ENCODE results near the gene NUP58. TPM values are rescaled to one million over a fixed set of nuclear protein-coding genes. Genes with fewer than 3 reads are reported as not detected.

The NUP58 gene
- polyA plus RNA-seq, 3 donors, result 33.9 to 56.3 (median 56.1) TPM

DNA sequence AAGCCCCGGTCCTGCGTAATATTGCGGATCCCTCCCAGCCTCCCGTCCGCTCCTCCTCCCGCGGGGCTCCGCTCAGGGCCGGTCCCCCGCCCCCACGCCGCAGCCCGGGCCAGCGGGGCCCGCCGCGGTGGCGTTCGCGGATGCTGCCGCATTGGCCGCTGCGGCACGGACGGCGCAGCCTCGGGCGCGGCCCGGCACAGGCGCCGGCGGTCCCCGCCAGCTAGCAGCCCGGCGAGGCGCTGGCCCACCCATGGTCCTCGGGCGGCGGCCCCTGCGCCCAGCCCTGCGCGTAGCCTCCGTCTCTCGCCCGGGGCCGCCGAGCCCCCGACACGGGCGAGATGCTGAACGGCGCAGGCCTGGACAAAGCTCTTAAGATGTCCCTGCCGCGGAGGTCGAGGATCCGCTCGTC is 70.5 kb downstream of the NUP58 start, which contains the start of gene ATP8A2:
ATP8A2 (plus strand) TSS at position 100 of the 409 bp plus-strand sequence; CDS start at position 339, 239 bp downstream.
- DNase-seq, result no peak

DNA sequence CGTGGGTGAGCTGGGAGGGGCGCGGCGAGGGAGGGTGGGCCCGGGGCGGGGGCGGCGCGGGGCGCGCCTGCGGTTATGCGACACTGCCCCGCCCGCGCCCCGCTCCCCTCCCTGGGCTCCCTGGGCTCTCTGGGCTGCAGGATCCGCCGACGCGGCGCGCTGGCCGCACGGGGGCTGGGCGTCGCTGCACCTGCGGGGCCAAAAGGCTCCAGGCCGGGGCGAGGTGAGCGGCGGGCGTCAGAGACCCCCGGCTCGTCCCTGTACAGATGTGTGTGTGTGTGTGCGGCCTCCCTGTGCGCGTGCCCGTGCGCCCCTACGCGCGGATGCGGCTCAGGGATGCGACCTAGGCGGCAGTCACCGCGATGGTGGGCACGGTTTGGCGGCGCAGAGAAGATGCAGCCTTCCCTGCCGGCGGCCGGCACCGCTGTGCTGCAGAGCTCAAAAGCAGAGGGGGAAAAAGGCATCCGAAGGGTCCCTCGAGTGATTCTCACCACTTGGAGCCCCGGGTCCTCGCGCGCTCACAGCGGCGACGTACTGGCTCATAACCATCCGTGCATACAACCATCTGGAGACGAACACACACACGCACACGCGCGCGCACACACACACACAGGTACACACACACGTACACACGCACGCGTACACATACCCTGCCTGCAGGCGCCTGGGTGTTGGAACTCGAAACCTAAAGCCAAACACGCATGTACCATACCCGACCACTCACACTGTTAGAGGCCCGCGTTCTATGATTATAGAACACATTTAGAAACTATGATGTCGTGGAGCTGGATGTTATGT is 71.1 kb downstream of the NUP58 start:
- DNase-seq, result no peak

DNA sequence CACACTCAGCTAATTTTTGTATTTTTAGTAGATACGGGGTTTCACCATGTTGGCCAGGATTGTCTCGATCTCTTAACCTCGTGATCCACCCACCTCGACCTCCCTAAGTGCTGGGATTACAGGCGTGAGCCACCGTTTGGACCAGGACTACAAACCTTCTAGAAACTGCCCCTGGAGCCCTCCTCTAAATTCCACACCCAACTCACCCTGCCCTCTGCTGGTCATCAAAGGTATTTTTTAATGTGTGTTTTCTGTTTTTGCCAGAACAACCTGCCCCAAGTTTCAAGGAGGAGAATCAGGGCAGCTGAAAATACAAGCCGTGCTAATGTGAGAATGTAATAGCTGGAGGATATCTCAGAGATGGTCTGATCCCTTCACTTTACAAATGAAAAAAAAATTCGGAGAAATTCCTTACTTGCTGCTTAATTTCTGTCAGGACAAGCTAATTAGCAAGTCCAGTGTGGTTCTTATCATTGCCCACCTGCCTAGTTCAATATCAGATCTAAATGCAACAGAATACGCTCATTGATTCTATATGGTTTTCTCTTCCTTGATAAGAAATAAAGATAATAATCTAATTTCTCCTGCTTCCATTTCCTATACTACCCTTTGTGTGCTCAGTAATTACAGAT is 74.4 kb downstream of the NUP58 start:
- no peak for DNase-seq

DNA sequence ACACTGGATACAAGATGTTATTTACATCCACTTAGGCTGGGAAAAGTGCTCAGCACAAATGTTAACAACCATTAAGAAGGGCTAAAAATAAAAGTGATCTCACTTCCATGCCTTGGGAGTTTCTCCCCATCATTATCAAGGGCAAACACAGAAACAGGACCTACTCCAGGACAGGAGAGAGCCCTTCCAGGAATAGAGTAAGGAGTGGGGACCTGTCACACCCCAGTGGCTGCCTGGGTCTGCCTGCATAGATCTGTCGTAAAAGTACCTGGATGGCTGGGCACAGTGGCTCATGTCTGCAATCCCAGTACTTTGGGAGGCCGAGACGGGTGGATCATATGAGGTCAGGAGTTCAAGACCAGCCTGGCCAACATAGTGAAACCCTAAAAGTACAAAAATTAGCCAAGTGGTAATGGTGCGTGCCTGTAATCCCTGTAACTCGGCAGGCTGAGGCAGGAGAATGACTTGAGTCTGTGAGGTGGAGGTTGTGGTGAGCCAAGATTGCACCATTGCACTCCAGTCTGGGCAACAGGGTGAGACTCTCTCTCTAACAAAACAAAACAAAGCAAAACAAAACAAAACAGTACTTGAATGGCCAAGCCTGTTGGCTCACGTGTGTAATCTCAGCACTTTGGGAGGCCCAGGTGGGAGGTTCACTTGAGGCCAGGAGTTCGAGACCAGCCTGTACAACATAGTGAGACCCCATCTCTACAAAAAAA is 76.0 kb downstream of the NUP58 start:
- DNase-seq, result no peak

DNA sequence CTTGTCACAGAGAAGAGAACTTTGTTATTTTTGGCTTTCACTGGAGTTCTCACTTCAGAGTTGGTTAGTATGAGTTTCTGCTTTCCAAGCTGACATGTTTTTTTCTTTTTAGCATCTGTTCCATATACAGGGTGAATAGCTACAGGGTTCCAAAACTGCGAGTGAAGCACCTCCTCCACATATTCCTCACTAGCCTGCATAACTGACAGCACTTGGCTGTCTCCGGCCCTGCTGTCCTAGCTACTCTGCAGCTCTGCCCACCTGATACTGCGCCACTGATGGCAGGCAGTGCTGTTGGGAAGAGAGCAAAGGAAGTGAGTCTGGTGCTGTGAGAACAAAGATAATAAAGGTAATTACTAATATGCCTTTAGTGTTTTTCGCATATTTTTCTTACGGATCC is 77.1 kb downstream of the NUP58 start:
- DNase-seq, result no peak

DNA sequence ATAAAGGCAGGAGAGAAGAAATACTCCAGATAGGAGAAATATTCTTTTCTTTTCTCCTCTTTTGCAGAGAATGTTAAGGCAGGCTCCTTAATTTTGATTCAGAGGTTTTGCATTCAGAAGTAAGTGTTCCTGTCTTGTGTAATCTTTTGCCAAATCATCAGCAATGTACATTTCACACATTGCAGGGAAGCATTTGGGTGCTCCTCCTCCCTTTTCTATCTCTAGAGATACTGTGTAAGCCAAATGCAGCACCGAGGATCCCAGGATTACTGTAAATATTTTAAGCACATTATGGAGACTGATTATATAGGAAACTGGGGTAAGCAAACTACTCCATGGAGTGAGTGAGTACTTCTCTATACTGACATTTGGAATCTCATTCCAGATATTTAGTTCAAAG is 77.6 kb downstream of the NUP58 start:
- no peak for DNase-seq

DNA sequence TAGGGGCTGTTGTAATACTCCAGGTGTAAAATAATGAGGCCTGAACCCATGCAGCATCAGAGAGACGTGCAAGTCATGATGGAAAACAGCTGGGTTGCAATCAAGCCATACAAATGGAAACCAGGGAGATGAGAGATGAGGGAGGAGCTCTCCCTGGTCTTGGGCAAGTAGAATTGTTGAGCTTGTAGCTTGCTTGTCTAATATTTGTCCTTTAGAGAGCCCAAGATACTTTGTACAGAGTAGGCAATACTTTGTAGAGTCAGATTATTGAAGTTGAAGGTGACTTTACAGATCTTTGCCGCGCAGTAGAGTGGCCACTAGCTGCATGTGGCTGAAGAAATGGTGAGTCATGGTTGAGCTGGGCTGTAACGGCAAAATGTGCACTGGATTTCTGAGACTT is 78.7 kb downstream of the NUP58 start:
- no peak for DNase-seq

DNA sequence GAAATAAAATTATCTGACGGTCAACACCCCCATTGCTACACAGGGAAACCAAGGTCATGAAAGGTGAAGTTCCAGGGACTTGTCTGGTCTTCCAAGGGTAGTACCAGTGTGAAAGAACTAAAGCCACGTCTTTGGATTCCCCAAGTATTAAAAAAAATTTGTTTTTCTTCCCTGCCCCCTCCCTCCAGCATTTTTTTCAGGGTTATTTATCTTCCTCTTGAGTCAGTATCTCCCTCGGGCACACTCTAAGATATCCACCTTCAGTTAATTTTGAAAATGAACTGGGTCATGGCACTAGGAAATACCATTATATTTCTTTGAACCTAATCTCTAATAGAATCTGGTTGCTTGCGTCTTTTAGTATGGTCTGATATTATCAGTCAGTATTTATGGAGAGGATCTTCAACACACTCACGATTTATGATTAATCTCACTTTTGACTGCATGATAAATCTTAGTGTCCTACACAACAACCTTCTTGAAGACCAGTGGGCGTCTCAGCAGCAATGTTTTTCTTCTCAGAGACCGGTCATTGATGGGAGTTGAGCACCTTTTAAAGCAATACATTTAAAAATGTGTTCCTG is 79.4 kb downstream of the NUP58 start:
- no peak for DNase-seq

DNA sequence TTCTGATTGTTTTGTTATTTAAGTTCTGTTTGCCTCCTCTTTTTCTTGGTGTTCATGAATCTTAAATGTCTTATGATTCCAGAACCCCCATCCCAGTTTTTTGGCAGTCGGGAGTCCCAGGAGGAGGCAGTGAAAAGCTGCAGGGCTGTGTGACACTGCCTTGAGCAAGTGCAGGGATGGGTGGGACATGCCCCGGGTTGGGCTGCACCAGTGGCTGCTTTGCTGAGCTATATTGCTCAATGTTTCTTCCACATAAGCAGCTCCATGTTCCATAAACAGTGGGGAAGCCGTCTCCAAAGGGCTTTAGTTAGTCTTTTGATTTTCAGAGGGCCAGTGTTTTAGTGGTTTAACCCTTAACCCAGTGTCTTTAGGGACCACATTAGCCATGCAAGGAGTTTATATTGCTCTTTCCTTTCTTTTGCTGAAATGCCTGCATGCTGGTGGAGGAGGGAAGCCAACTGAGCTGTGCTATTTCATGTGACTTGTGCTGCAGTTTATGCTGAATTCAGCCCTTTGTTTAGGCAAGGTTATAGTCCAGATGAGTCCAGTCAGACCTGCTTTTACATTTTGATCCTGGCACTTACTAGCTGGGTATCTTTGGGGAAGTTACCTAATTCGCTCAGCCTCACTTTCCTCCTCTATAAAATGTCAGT is 83.5 kb downstream of the NUP58 start:
- no peak for DNase-seq

DNA sequence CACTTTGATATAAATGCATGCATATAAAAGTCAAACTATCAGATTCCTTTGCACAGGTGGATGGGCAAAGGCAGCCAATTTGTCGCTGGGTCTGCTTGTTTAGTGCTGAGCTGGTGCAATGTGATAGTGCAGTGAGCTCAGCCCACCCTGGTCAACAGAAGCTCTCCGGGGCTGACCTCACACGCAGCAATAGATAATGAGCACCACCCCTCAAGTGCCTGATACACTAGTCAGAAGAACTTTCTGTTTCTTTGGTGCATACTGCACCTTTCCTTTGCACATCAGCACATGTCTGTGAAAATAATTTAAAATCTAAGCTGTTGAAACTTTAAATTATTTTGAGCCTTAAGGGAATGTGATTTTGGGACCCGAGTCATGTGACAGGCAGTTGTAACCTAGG is 90.5 kb downstream of the NUP58 start:
- no peak for DNase-seq

Other genes starting within 250 kb of the NUP58 start
- gene PABPC3, start 205.5 kb upstream of the NUP58 start, polyA plus RNA-seq (ENCODE audit: insufficient read length in 3 of 3), result 1 to 10 TPM in 1 of 3 donors, under 1 TPM in 2; 0.73 to 1.1 (median 0.83) TPM
- under 1 TPM; 0.31 to 0.43 (median 0.40) TPM for gene AMER2, start 129.3 kb upstream of the NUP58 start, polyA plus RNA-seq (ENCODE audit: insufficient read length in 3 of 3)
- gene MTMR6, start 14.1 kb upstream of the NUP58 start, polyA plus RNA-seq (ENCODE audit: insufficient read length in 3 of 3), result 10 to 100 TPM; 15.2 to 18.9 (median 16.4) TPM
- gene ATP8A2, start 70.3 kb downstream of the NUP58 start, polyA plus RNA-seq (ENCODE audit: insufficient read length in 3 of 3), result 1 to 10 TPM; 4.8 to 5.4 (median 5.1) TPM